ENCODE data around the gene MPDZ.

DNA sequence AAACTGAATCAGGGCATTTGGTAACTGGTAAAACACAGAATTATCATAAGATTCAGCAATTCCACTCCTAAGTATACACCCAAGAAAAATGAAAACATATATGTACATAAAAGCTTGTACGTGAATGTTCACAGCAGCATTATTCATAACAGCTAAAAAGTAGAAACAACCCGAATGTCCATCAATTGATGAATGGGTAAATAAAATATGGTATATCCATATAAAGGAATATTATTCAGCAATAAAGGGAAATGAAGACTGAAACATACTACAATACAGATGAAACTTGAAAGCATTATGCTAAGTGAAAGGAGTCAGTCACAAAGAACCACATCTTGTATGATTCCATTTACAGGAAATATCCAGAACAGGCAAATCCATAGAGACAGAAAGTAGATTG is 65.5 kb downstream of the MPDZ start:
- TF ChIP-seq EP300 (IDR thresholded peaks at IDR 0.05) (no peak), CTCF (IDR thresholded peaks at IDR 0.05) (no peak), POLR2AphosphoS5 (IDR thresholded peaks at IDR 0.05) (no peak)

Measured in esophagus muscularis mucosa (tissue), 4 donors.